Measurements from ENCODE around the gene PGAP1. TPM values are rescaled to one million over a fixed set of nuclear protein-coding genes. Genes with fewer than 3 reads are reported as not detected.

PGAP1 gene
- polyA plus RNA-seq, 3 donors = 0.10 to 0.81 (median 0.33) TPM

DNA sequence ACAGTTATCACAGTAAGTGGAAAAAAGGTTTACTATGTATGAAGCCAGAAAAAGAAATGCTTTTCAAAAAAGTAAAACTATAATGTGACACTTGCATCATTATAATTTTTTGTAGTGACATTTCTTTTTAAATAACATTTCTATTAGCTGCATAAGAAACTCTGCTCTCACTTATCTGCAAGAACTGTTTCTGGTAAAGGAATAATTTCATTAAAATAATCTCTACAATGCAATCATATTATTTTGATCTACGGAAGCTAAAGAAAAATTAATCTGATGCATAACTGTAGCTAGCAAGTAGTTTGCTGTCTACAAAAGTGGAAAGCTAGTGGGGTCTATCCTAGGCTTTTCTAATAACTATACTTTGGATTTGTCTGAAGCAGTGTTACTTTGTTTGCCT is 50.1 kb downstream of the PGAP1 start:
- Histone ChIP-seq H3K36me3 (replicated peaks in 1 of 2; ENCODE audit: control insufficient read depth in 1 of 2, insufficient read depth in 2 of 2, low read length in 2 of 2) (peaks cover 0 to 3% of the 10 kb centered on the region in 2 donors), H4K20me1 (ENCODE audit: insufficient read depth, low read length) (no peaks in the 10 kb centered on the region), H3K4me3 (replicated peaks in 1 of 3; ENCODE audit: low read depth in 2 of 3, low read length in 3 of 3) (no peak overlapping the region), H3K27ac (ENCODE audit: low read depth in 1 of 2, low read length in 2 of 2) (no peak overlapping the region), H3K79me2 (ENCODE audit: insufficient read depth, low read length) (no peaks in the 10 kb centered on the region), H3K4me2 (replicated peaks; ENCODE audit: extremely low read depth, low read length, poor library complexity, severe bottlenecking) (no peak overlapping the region), H3K27me3 (ENCODE audit: control insufficient read depth in 2 of 2, insufficient read depth in 2 of 2, low read length in 2 of 2) (no peaks in the 10 kb centered on the region), H3K9me3 (replicated peaks in 1 of 2; ENCODE audit: control insufficient read depth in 1 of 2, insufficient read depth in 1 of 2, low read length in 2 of 2) (no peaks in the 10 kb centered on the region), H3K4me1 (ENCODE audit: control insufficient read depth in 1 of 2, insufficient read depth in 2 of 2, low read length in 2 of 2) (no peaks in the 10 kb centered on the region), H2AFZ (ENCODE audit: insufficient read depth, low read depth, low read length, poor library complexity, severe bottlenecking) (no peak overlapping the region), H3K9ac (ENCODE audit: insufficient read depth, low read length, poor library complexity, severe bottlenecking) (no peak overlapping the region)
- TF ChIP-seq CTCF (IDR thresholded peaks at IDR 0.05) = no peak
- Mint-ChIP-seq H3K9me3 (no peaks in the 10 kb centered on the region), H3K4me3 (no peak overlapping the region), H3K27ac (no peak overlapping the region), H3K4me1 (no peaks in the 10 kb centered on the region), H3K36me3 (peaks cover 7 to 10% of the 10 kb centered on the region in 2 donors), H3K27me3 (ENCODE audit: low read depth in 3 of 3) (peaks cover 0 to 2% (median 0%) of the 10 kb centered on the region in 3 donors)
- intact Hi-C loops (cut with micrococcal nuclease) = no loop called here
- WGBS (ENCODE audit: insufficient coverage) = no CpG with 5 or more reads among the region's 1 CpG
- no peak for DNase-seq

DNA sequence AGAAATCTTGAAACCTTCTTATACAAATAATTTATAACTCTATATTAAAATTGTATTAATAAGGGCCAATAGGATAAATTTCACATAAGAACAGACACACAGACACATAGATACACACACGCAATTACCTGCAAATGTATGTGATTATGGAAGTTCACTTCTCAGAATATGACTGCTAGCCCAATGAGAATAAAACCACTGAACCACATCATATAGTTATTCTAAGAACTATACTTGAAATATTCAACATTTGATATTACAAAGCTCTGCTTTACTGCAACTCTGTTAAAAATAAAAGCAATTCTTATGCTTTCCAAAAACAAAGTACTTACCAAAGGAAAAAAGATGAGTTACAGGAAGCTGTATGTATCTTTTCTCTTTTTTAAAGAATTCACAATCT is 51.1 kb downstream of the PGAP1 start:
- Histone ChIP-seq H3K4me3 (replicated peaks in 1 of 3; ENCODE audit: low read depth in 2 of 3, low read length in 3 of 3) (no peak overlapping the region), H2AFZ (ENCODE audit: insufficient read depth, low read depth, low read length, poor library complexity, severe bottlenecking) (no peak overlapping the region), H3K27me3 (ENCODE audit: control insufficient read depth in 2 of 2, insufficient read depth in 2 of 2, low read length in 2 of 2) (no peaks in the 10 kb centered on the region), H3K4me1 (ENCODE audit: control insufficient read depth in 1 of 2, insufficient read depth in 2 of 2, low read length in 2 of 2) (no peaks in the 10 kb centered on the region), H3K27ac (ENCODE audit: low read depth in 1 of 2, low read length in 2 of 2) (no peak overlapping the region), H3K4me2 (replicated peaks; ENCODE audit: extremely low read depth, low read length, poor library complexity, severe bottlenecking) (no peak overlapping the region), H3K9me3 (replicated peaks in 1 of 2; ENCODE audit: control insufficient read depth in 1 of 2, insufficient read depth in 1 of 2, low read length in 2 of 2) (no peaks in the 10 kb centered on the region), H3K36me3 (replicated peaks in 1 of 2; ENCODE audit: control insufficient read depth in 1 of 2, insufficient read depth in 2 of 2, low read length in 2 of 2) (peaks cover 0 to 3% of the 10 kb centered on the region in 2 donors), H4K20me1 (ENCODE audit: insufficient read depth, low read length) (no peaks in the 10 kb centered on the region), H3K9ac (ENCODE audit: insufficient read depth, low read length, poor library complexity, severe bottlenecking) (no peak overlapping the region), H3K79me2 (ENCODE audit: insufficient read depth, low read length) (no peaks in the 10 kb centered on the region)
- no CpG with 5 or more reads among the region's 1 CpG for whole genome bisulfite sequencing (ENCODE audit: insufficient coverage)
- peaks cover 0 to 2% (median 0%) of the 10 kb centered on the region in 3 donors for H3K27me3 Mint-ChIP-seq (ENCODE audit: low read depth in 3 of 3)
- intact Hi-C loops (cut with micrococcal nuclease) = no loop called here
- H3K4me1 Mint-ChIP-seq = no peaks in the 10 kb centered on the region
- no peak overlapping the region for H3K27ac Mint-ChIP-seq
- DNase-seq = no peak
- H3K4me3 Mint-ChIP-seq = no peak overlapping the region
- no peaks in the 10 kb centered on the region for H3K9me3 Mint-ChIP-seq
- TF ChIP-seq CTCF (IDR thresholded peaks at IDR 0.05) = no peak
- peaks cover 12 to 13% of the 10 kb centered on the region in 2 donors for H3K36me3 Mint-ChIP-seq
